K562 (cell line): ENCODE results near the gene HLA-B. TPM values are rescaled to one million over a fixed set of nuclear protein-coding genes. Genes with fewer than 3 reads are reported as not detected.

Experiments used
- ATAC-seq: fragments of 200-7000 bp; cut with Tn5 transposase; 3 replicates; pipeline ENCODE4 v1.9.1; 2020; ENCODE audit warnings: moderate library complexity
- BruUV-seq: library from RNA; stranded (reverse); fragments of 400-500 nt; replicated peaks from 2 replicates; lab custom pipeline; 2021; lab: Mats Ljungman, UMichigan
- CTCF ChIA-PET: fragments of 300-600 bp; formaldehyde crosslinking; extraction: SDS; loops from one replicate; lab custom pipeline; 2021; ENCODE audit warnings: low intra/inter-chr PET ratio; lab: Yijun Ruan, JAX
- POLR2A ChIA-PET: fragments of 300-600, 350-650 bp; sonication (Branson Sonifier 250); formaldehyde crosslinking; extraction: SDS; loops from one replicate; lab custom pipeline; 2021; ENCODE audit warnings: antibody characterized with exemption, inconsistent platforms; lab: Yijun Ruan, JAX
- DNase-seq, 4 experiments: peaks; one replicate each; pipeline versions ENCODE4 v3.0.0 to v3.0.0-alpha.2; 2011 to 2018; ENCODE audit warnings: low spot score in 3 of 4, mixed read lengths in 3 of 4; ENCODE audit errors: extremely low read depth in 1 of 4
- FAIRE-seq: peaks from 2 replicates; lab custom pipeline; 2011; peaks lifted over from hg19 to GRCh38; lab: Jason Lieb, UNC
- H2AFZ ChIP-seq: 2 replicates; pipeline ENCODE4 v1.6.0; 2011; ENCODE audit warnings: low read depth, low read length, control low read depth, inconsistent platforms
- H3K27ac ChIP-seq: fragments of 200-600 bp; 3 replicates; pipeline ENCODE4 v1.8.0; 2011; ENCODE audit warnings: low read depth, mild to moderate bottlenecking, control low read depth, inconsistent platforms, low read length, moderate library complexity, mixed read lengths; ENCODE audit errors: extremely low read depth
- H3K27me3 ChIP-seq, 2 experiments: fragments of 300-600 bp in 1 of 2; 2 replicates in 1 of 2; 3 replicates in 1 of 2; pipeline versions ENCODE4 v1.6.0 to v1.8.0; 2011; ENCODE audit warnings: inconsistent platforms in 2 of 2, low read length in 2 of 2, mild to moderate bottlenecking in 1 of 2, mixed read lengths in 1 of 2, moderate library complexity in 1 of 2; ENCODE audit not compliant: control insufficient read depth in 2 of 2, insufficient read depth in 2 of 2
- H3K36me3 ChIP-seq: fragments of 300-600 bp; 3 replicates; pipeline ENCODE4 v1.8.0; 2011; ENCODE audit warnings: mild to moderate bottlenecking, low read length, inconsistent platforms; ENCODE audit not compliant: control insufficient read depth, insufficient read depth
- H3K4me1 ChIP-seq, 2 experiments: fragments of 200-600 bp in 1 of 2; replicated peaks in 1 of 2; 2 replicates in 1 of 2; 3 replicates in 1 of 2; pipeline versions ENCODE4 v1.5.1 to v1.8.0; 2011; ENCODE audit warnings: inconsistent platforms in 2 of 2, low read length in 2 of 2, mild to moderate bottlenecking in 1 of 2, mixed read lengths in 1 of 2, moderate library complexity in 1 of 2; ENCODE audit not compliant: control insufficient read depth in 2 of 2, insufficient read depth in 2 of 2
- H3K4me2 ChIP-seq: 2 replicates; pipeline ENCODE4 v1.6.1; 2011; ENCODE audit warnings: low read length, control low read depth, inconsistent platforms, mixed read lengths; ENCODE audit not compliant: insufficient read depth
- H3K4me3 ChIP-seq: fragments of 200-600 bp; sonication (generic), shearing (Covaris generic); 2 replicates; pipeline ENCODE4 v1.5.1; 2016; ENCODE audit warnings: control low read depth, inconsistent platforms
- H3K79me2 ChIP-seq: fragments of 200-600 bp; 3 replicates; pipeline ENCODE4 v1.8.0; 2011; ENCODE audit warnings: low read length, inconsistent platforms; ENCODE audit not compliant: control insufficient read depth, insufficient read depth
- H3K9ac ChIP-seq, 2 experiments: 2 replicates each; pipeline versions ENCODE4 v1.6.0 to v1.6.1; 2011; ENCODE audit warnings: low read depth in 2 of 2, low read length in 2 of 2, control low read depth in 1 of 2, inconsistent platforms in 1 of 2, mild to moderate bottlenecking in 1 of 2, mixed read lengths in 1 of 2; ENCODE audit not compliant: insufficient read depth in 1 of 2
- H3K9me1 ChIP-seq: one replicate; pipeline ENCODE4 v1.6.0; 2011; ENCODE audit warnings: inconsistent platforms, mild to moderate bottlenecking, low read length, moderate library complexity; ENCODE audit not compliant: control insufficient read depth, insufficient read depth
- H3K9me3 ChIP-seq: replicated peaks from 2 replicates; pipeline ENCODE4 v1.5.1; 2011; ENCODE audit warnings: low read depth, low read length, inconsistent platforms; ENCODE audit not compliant: control insufficient read depth, insufficient read depth
- H4K20me1 ChIP-seq: replicated peaks from 2 replicates; pipeline ENCODE4 v1.6.1; 2011; ENCODE audit warnings: low read length, inconsistent platforms, mixed read lengths; ENCODE audit not compliant: control insufficient read depth, insufficient read depth
- FOSL1 ChIP-seq: fragments of 200-800 bp; sonication (Bioruptor generic); conservative IDR thresholded peaks from 2 replicates; pipeline ENCODE4 v1.6.1; 2016; ENCODE audit warnings: missing genetic modification characterization, missing compliant biosample characterization
- MAFG ChIP-seq: fragments of 450-650 bp; conservative IDR thresholded peaks from 2 replicates; pipeline ENCODE4 v1.6.1; 2016; ENCODE audit warnings: missing genetic modification characterization, missing compliant biosample characterization
- NONO ChIP-seq, 2 experiments: fragments of 200-400 bp in 1 of 2; fragments of 450-650 bp in 1 of 2; formaldehyde crosslinking in 1 of 2; IDR thresholded peaks; 2 replicates each; pipeline ENCODE4 v1.6.1; 2017; ENCODE audit warnings: low read depth in 2 of 2, mild to moderate bottlenecking in 2 of 2, moderate library complexity in 2 of 2, low read length in 1 of 2
- ZNF143 ChIP-seq: sonication (generic); formaldehyde crosslinking; IDR thresholded peaks from 2 replicates; pipeline ENCODE4 v1.9.0; 2022; ENCODE audit warnings: mild to moderate bottlenecking, missing genetic modification reagents
- ZNF184 ChIP-seq: sonication (generic); formaldehyde crosslinking; IDR thresholded peaks from 2 replicates; pipeline ENCODE4 v1.5.0; 2020; ENCODE audit warnings: missing genetic modification reagents
- ZNF316 ChIP-seq: fragments of 450-650 bp; IDR thresholded peaks from 2 replicates; pipeline ENCODE4 v1.6.1; 2016
- ZSCAN29 ChIP-seq: fragments of 450-650 bp; IDR thresholded peaks from 2 replicates; pipeline ENCODE4 v1.6.1; 2017
- WGBS: fragments of 100-300 bp; shearing (Covaris generic); methylation state at CpG from one replicate; pipeline ENCODE4 v1.1.6; 2016; ENCODE audit warnings: low coverage, mixed read lengths; ENCODE audit not compliant: insufficient coverage; ENCODE audit errors: missing lambda C conversion rate; 5-methylcytosine and 5-hydroxymethylcytosine counted together
- in situ Hi-C: fragments of 300-500 bp; cut with MboI; formaldehyde crosslinking; loops from 4 replicates; pipeline ENCODE4 v1.15.0; 2018; ENCODE audit warnings: inconsistent platforms, mixed read lengths
- intact Hi-C: fragments of 100-400 bp; cut with micrococcal nuclease; formaldehyde crosslinking; loops from 2 replicates; pipeline ENCODE4 v1.14.2; 2022
- polyA plus RNA-seq, 8 experiments: library from polyadenylated mRNA; depleted of rRNA in 4 of 8; stranded (reverse) in 5 of 8; unstranded in 3 of 8; fragments of >200 nt; fragmentation: Nextera tagmentation in 2 of 8; fragmentation: Illumina TruSeq in 1 of 8; extraction: Ambion mirVana in 2 of 8; extraction: Trizol in 1 of 8; gene quantifications; 2 replicates each; pipeline versions ENCODE4 v1.2.1 to v1.2.3, GENCODE V29; 2011 to 2014; ENCODE audit warnings: inconsistent platforms in 1 of 8, missing spikeins in 1 of 8
- total RNA-seq, 7 experiments: library from RNA; depleted of rRNA in 6 of 7; stranded (reverse); fragments of >200 nt in 6 of 7; fragmentation: Illumina TruSeq in 2 of 7; extraction: Trizol in 2 of 7; gene quantifications; 2 replicates each; pipeline versions ENCODE4 v1.2.1 to v1.2.3, GENCODE V29; 2011 to 2021; ENCODE audit warnings: low replicate concordance in 1 of 7
- TF ChIP-seq, protein P1 (sequence below): fragments of 450-650 bp; conservative IDR thresholded peaks from 2 replicates; pipeline ENCODE4 v1.6.1; 2016; ENCODE audit warnings: missing genetic modification characterization, low read depth, mild to moderate bottlenecking, control low read depth, missing compliant biosample characterization

The HLA-B gene
- total and polyA plus RNA-seq, 9 of the 15 experiments (the other 6 are each of a cell fraction or from before 2014, with no cell fraction given) = 0.07 to 9.7 (median 0.65) TPM; not detected in 2

GRCh38 chr6:31383149-31383548 is 26.2 kb upstream of the HLA-B start:
- Histone ChIP-seq H3K27me3 (peaks cover 40 to 65% of the 10 kb centered on the region in 2 experiments), H3K79me2 (no peaks in the 10 kb centered on the region), H3K4me2 (no peak overlapping the region), H2AFZ (no peak overlapping the region), H4K20me1 (no peaks in the 10 kb centered on the region), H3K9ac (no peak overlapping the region), H3K9me1 (no peaks in the 10 kb centered on the region), H3K4me3 (no peak overlapping the region), H3K27ac (no peak overlapping the region), H3K36me3 (no peaks in the 10 kb centered on the region), H3K4me1 (no peaks in the 10 kb centered on the region), H3K9me3 (no peaks in the 10 kb centered on the region)
- peak; percentile 6 for FAIRE-seq
- WGBS = 5% methylated on average over 5 of the region's 5 CpGs
- ATAC-seq = no peak
- TF ChIP-seq FOSL1 (peak; percentile 61), ZNF143 (CRISPR knock-in tag) (no peak), ZSCAN29 (no peak)
- TF ChIP-seq, protein P1, sequence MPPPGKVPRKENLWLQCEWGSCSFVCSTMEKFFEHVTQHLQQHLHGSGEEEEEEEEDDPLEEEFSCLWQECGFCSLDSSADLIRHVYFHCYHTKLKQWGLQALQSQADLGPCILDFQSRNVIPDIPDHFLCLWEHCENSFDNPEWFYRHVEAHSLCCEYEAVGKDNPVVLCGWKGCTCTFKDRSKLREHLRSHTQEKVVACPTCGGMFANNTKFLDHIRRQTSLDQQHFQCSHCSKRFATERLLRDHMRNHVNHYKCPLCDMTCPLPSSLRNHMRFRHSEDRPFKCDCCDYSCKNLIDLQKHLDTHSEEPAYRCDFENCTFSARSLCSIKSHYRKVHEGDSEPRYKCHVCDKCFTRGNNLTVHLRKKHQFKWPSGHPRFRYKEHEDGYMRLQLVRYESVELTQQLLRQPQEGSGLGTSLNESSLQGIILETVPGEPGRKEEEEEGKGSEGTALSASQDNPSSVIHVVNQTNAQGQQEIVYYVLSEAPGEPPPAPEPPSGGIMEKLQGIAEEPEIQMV (tag) = no peak
- in situ Hi-C loops = no loop called here
- ChIA-PET CTCF (no interaction called here), POLR2A (interaction anchor here (1.1 to 1.6 kb wide), 2 partner anchors 16 to 29 kb away, joined by 3 read pairs; no protein-coding TSS in a partner anchor)
- BruUV-seq = no TSS peak
- intact Hi-C loops = no loop called here
- peak in 1 of 4 experiments; percentile 32 for DNase-seq

DNA sequence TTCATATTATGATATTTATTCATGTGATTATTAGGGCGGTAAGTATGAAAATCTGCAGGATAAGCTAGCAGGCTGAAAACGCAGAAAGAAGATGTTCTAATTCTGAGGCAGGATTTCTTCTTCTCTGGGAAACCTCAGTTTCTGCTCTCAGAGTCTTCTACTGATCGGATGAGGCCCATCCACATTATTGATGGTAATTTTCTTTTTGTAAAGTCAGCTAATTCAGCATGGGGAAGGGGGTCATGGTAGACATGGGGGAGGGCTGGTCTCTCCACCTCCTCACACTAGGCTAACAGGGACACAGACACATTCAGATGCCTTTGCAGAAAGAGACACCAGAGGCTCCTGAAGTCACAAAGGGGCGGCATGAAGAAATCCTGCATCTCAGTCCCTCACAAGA is 24.7 kb upstream of the HLA-B start:
- H3K9ac ChIP-seq = no peak overlapping the region
- ChIA-PET CTCF (no interaction called here), POLR2A (interaction anchor here (0.6 to 1.6 kb wide), 2 partner anchors 18 to 216 kb away, joined by 3 read pairs; no protein-coding TSS in a partner anchor)
- in situ Hi-C loops (no loop called here), intact Hi-C loops (no loop called here)
- TF ChIP-seq NONO (IDR thresholded peaks at IDR 0.05; ENCODE audit: low read depth in 2 of 2, low read length in 1 of 2) (no peak), MAFG (tag) (peak; percentile 44), ZNF184 (CRISPR knock-in tag) (no peak), ZNF316 (peak; percentile 55; the same call in 1 of the 2 replicates)
- no peak overlapping the region for H3K27ac ChIP-seq
- ATAC-seq (no peak), DNase-seq (no peak), FAIRE-seq (no peak)
- H3K4me3 ChIP-seq = no peak overlapping the region
- no peak overlapping the region for H2AFZ ChIP-seq
- H4K20me1 ChIP-seq = no peaks in the 10 kb centered on the region
- H3K4me1 ChIP-seq = no peaks in the 10 kb centered on the region
- BruUV-seq = no TSS peak
- no peaks in the 10 kb centered on the region for H3K79me2 ChIP-seq
- H3K9me1 ChIP-seq = no peaks in the 10 kb centered on the region
- H3K9me3 ChIP-seq = no peaks in the 10 kb centered on the region
- H3K27me3 ChIP-seq = peaks cover 43 to 75% of the 10 kb centered on the region in 2 experiments
- WGBS = 0% methylated on average over 3 of the region's 4 CpGs
- H3K36me3 ChIP-seq = no peaks in the 10 kb centered on the region
- H3K4me2 ChIP-seq = no peak overlapping the region
